CD14-positive monocyte (primary cell): ENCODE data around the gene NARF. TPM values are rescaled to one million over a fixed set of nuclear protein-coding genes. Genes with fewer than 3 reads are reported as not detected.

ENCODE experiments used
- DNase-seq, 3 donors: peaks; one replicate each; pipeline ENCODE4 v3.0.0-alpha.2; 2011 to 2022
- H2AFZ ChIP-seq: 2 replicates; pipeline ENCODE4 v1.6.0; 2012; ENCODE audit warnings: mild to moderate bottlenecking, low read depth, low read length, inconsistent platforms; ENCODE audit not compliant: insufficient read depth, poor library complexity, severe bottlenecking
- H3K27ac ChIP-seq, 2 donors: 1 replicate in 1 of 2; 2 replicates in 1 of 2; pipeline ENCODE4 v1.5.1; 2012 to 2013; ENCODE audit warnings: low read length in 2 of 2, control low read depth in 1 of 2, inconsistent platforms in 1 of 2, low read depth in 1 of 2, mild to moderate bottlenecking in 1 of 2
- H3K27me3 ChIP-seq, 2 donors: one replicate each; pipeline versions ENCODE4 v1.6.0 to v1.6.1; 2011 to 2013; ENCODE audit warnings: low read length in 2 of 2; ENCODE audit not compliant: control insufficient read depth in 2 of 2, insufficient read depth in 2 of 2
- H3K36me3 ChIP-seq, 2 donors: replicated peaks in 1 of 2; 1 replicate in 1 of 2; 2 replicates in 1 of 2; pipeline versions ENCODE4 v1.5.1 to v1.6.1; 2012 to 2013; ENCODE audit warnings: low read length in 2 of 2, control low read depth in 1 of 2, inconsistent platforms in 1 of 2, mild to moderate bottlenecking in 1 of 2; ENCODE audit not compliant: insufficient read depth in 2 of 2, control insufficient read depth in 1 of 2
- H3K4me1 ChIP-seq, 2 donors: 1 replicate in 1 of 2; 2 replicates in 1 of 2; pipeline versions ENCODE4 v1.5.1 to v1.6.1; 2012 to 2013; ENCODE audit warnings: low read length in 2 of 2, control low read depth in 1 of 2, inconsistent platforms in 1 of 2, mild to moderate bottlenecking in 1 of 2, moderate library complexity in 1 of 2; ENCODE audit not compliant: insufficient read depth in 2 of 2, control insufficient read depth in 1 of 2
- H3K4me2 ChIP-seq: replicated peaks from 2 replicates; pipeline ENCODE3; 2012; ENCODE audit warnings: low read length, moderate library complexity, mild to moderate bottlenecking; ENCODE audit not compliant: poor library complexity, severe bottlenecking; ENCODE audit errors: extremely low read depth
- H3K4me3 ChIP-seq, 3 experiments: fragments of 200-600 bp in 1 of 3; sonication (generic) in 1 of 3; replicated peaks in 1 of 3; 1 replicate in 2 of 3; 2 replicates in 1 of 3; pipeline ENCODE4 v1.5.1; 2011 to 2013; ENCODE audit warnings: low read length in 3 of 3, mild to moderate bottlenecking in 3 of 3, control low read depth in 2 of 3, low read depth in 2 of 3, inconsistent platforms in 1 of 3, moderate library complexity in 1 of 3
- H3K79me2 ChIP-seq: 2 replicates; pipeline ENCODE4 v1.6.0; 2012; ENCODE audit warnings: mild to moderate bottlenecking, control low read depth, inconsistent platforms, low read length, moderate library complexity; ENCODE audit not compliant: insufficient read depth
- H3K9ac ChIP-seq: 2 replicates; pipeline ENCODE4 v1.6.0; 2017; ENCODE audit warnings: low read length, mild to moderate bottlenecking; ENCODE audit not compliant: insufficient read depth, poor library complexity, severe bottlenecking
- H3K9me3 ChIP-seq, 2 donors: replicated peaks in 1 of 2; 1 replicate in 1 of 2; 2 replicates in 1 of 2; pipeline versions ENCODE4 v1.5.1 to v1.6.1; 2012 to 2013; ENCODE audit warnings: low read length in 2 of 2, control low read depth in 1 of 2; ENCODE audit not compliant: control insufficient read depth in 1 of 2, insufficient read depth in 1 of 2
- H4K20me1 ChIP-seq: 2 replicates; pipeline ENCODE4 v1.6.0; 2012; ENCODE audit warnings: mild to moderate bottlenecking, low read length, control low read depth, moderate library complexity; ENCODE audit not compliant: insufficient read depth
- H3K27ac Mint-ChIP-seq, 7 donors: one replicate each; pipeline ENCODE4 v1.8.0; 2020; ENCODE audit warnings: mild to moderate bottlenecking in 7 of 7, mixed read lengths in 7 of 7, moderate library complexity in 6 of 7, inconsistent platforms in 2 of 7
- H3K27me3 Mint-ChIP-seq, 3 donors: one replicate each; pipeline ENCODE4 v1.8.0; 2021 to 2022; ENCODE audit warnings: low read depth in 3 of 3, mild to moderate bottlenecking in 3 of 3, mixed read lengths in 3 of 3, moderate library complexity in 3 of 3, inconsistent platforms in 1 of 3
- H3K36me3 Mint-ChIP-seq, 2 donors: one replicate each; pipeline ENCODE4 v1.8.0; 2020; ENCODE audit warnings: mixed read lengths in 2 of 2, inconsistent platforms in 1 of 2, mild to moderate bottlenecking in 1 of 2
- H3K4me1 Mint-ChIP-seq: one replicate; pipeline ENCODE4 v1.8.0; 2020; ENCODE audit warnings: mild to moderate bottlenecking, mixed read lengths
- H3K4me3 Mint-ChIP-seq, 2 donors: one replicate each; pipeline ENCODE4 v1.8.0; 2020; ENCODE audit warnings: mild to moderate bottlenecking in 2 of 2, mixed read lengths in 2 of 2, moderate library complexity in 1 of 2
- H3K9me3 Mint-ChIP-seq, 7 donors: one replicate each; pipeline ENCODE4 v1.8.0; 2020 to 2022; ENCODE audit warnings: mixed read lengths in 7 of 7, mild to moderate bottlenecking in 6 of 7, moderate library complexity in 6 of 7, inconsistent platforms in 2 of 7
- WGBS: methylation state at CpG from one replicate; pipeline ENCODE4 v1.1.5; 2013; ENCODE audit warnings: missing lambda C conversion rate; ENCODE audit not compliant: insufficient coverage; 5-methylcytosine and 5-hydroxymethylcytosine counted together
- intact Hi-C, 2 donors: fragments of 100-400 bp; cut with micrococcal nuclease; formaldehyde crosslinking; loops; one replicate each; pipeline versions ENCODE4 v1.15.0 to v1.15.1; 2023
- polyA plus RNA-seq, 3 donors: library from polyadenylated mRNA; depleted of rRNA in 1 of 3; unstranded in 2 of 3; stranded (reverse) in 1 of 3; fragments of 300-500 nt in 2 of 3; fragments of >200 nt in 1 of 3; fragmentation: Illumina TruSeq in 2 of 3; gene quantifications; 1 replicate in 2 of 3; 2 replicates in 1 of 3; pipeline ENCODE4 v1.2.3, GENCODE V29; 2012 to 2021
- TF ChIP-seq, protein P1 (sequence below): fragments of 200-600 bp; IDR thresholded peaks from one replicate; pipeline ENCODE4 v1.8.0; 2022; ENCODE audit warnings: antibody characterized with exemption, mild to moderate bottlenecking

NARF gene
- polyA plus RNA-seq, 3 donors = 91.2 to 101 (median 100) TPM

DNA sequence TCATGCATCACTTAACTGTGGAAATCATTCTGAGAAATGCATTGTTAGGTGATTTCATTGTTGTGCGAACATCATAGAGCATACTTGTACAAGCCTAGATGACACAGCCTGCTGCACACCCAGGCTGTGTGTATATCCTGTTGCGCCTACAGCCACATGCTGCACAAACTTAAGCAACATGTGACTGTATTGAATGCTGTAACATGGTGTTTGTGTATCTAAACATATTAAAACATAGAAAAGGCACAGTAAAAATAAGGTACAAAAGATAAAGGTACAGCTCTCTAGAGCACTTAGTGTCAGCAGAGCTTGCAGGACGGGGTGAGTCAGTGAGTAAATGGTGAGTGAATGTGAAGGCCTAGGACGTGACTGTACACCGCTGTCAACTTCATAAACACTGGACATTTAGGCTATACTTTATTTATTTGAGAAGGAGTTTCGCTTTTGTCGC, 72.9 kb downstream of the NARF start:
- no peak for DNase-seq
- TF ChIP-seq, protein P1, sequence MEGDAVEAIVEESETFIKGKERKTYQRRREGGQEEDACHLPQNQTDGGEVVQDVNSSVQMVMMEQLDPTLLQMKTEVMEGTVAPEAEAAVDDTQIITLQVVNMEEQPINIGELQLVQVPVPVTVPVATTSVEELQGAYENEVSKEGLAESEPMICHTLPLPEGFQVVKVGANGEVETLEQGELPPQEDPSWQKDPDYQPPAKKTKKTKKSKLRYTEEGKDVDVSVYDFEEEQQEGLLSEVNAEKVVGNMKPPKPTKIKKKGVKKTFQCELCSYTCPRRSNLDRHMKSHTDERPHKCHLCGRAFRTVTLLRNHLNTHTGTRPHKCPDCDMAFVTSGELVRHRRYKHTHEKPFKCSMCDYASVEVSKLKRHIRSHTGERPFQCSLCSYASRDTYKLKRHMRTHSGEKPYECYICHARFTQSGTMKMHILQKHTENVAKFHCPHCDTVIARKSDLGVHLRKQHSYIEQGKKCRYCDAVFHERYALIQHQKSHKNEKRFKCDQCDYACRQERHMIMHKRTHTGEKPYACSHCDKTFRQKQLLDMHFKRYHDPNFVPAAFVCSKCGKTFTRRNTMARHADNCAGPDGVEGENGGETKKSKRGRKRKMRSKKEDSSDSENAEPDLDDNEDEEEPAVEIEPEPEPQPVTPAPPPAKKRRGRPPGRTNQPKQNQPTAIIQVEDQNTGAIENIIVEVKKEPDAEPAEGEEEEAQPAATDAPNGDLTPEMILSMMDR = no peak
- Histone ChIP-seq H3K4me2 (no peak overlapping the region), H3K4me3 (no peak overlapping the region), H3K36me3 (no peaks in the 10 kb centered on the region), H3K9ac (no peak overlapping the region), H2AFZ (no peak overlapping the region), H4K20me1 (peaks cover 99% of the 10 kb centered on the region), H3K27me3 (no peaks in the 10 kb centered on the region), H3K79me2 (peaks cover 100% of the 10 kb centered on the region), H3K4me1 (peaks cover 9 to 27% of the 10 kb centered on the region in 2 donors), H3K9me3 (no peaks in the 10 kb centered on the region), H3K27ac (peak overlapping the region in 1 of 2 donors; percentile 58)
- Mint-ChIP-seq H3K27me3 (no peaks in the 10 kb centered on the region), H3K9me3 (no peaks in the 10 kb centered on the region), H3K4me3 (no peak overlapping the region), H3K4me1 (peaks cover 37% of the 10 kb centered on the region), H3K36me3 (peaks cover 0 to 7% of the 10 kb centered on the region in 2 donors), H3K27ac (peak overlapping the region in 4 of 7 donors; percentile 20 to 80 (median 54))
- intact Hi-C loops = no loop called here
- WGBS = 90% methylated on average over 2 of the region's 7 CpGs

DNA sequence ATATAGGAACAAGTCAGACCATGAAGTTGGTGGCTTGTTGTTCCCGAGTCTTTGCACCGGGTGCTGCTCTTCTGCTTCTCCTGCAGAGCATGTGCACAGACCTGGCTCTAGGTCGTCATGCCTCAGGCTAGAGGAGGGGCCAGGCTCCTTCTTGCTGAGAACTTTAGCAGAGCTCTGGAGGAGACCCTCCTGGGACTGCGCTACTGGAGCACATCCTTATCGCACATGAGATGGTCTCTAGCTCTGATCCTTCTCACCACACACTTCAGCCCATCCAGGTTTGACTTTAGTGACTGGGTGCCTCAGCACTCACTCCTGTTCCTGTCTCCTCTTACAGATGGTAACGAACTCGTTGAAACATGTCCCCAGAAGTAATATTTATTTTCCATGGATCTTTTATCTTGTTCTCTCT, 75.9 kb downstream of the NARF start:
- 76% methylated on average over 5 of the region's 7 CpGs for WGBS
- H4K20me1 ChIP-seq = peaks cover 99% of the 10 kb centered on the region

More for the DNA sequence above, 75.9 kb downstream of the NARF start:
- no peaks in the 10 kb centered on the region for H3K9me3 ChIP-seq
- no peak overlapping the region for H3K9ac ChIP-seq
- no peaks in the 10 kb centered on the region for H3K27me3 Mint-ChIP-seq
- H3K4me1 Mint-ChIP-seq = peaks cover 43% of the 10 kb centered on the region
- H3K27ac Mint-ChIP-seq = peak overlapping the region in 3 of 7 donors; percentile 15 to 42 (median 41)
- H3K4me3 ChIP-seq = no peak overlapping the region
- TF ChIP-seq, protein P1 = no peak
- no peaks in the 10 kb centered on the region for H3K36me3 ChIP-seq
- H3K4me1 ChIP-seq = peaks cover 9 to 33% of the 10 kb centered on the region in 2 donors
- peaks cover 100% of the 10 kb centered on the region for H3K79me2 ChIP-seq
- no peaks in the 10 kb centered on the region for H3K9me3 Mint-ChIP-seq
- intact Hi-C loops = no loop called here
- no peak overlapping the region for H2AFZ ChIP-seq
- no peak overlapping the region for H3K27ac ChIP-seq
- H3K4me3 Mint-ChIP-seq = no peak overlapping the region
- H3K27me3 ChIP-seq = no peaks in the 10 kb centered on the region
- no peak overlapping the region for H3K4me2 ChIP-seq
- H3K36me3 Mint-ChIP-seq = peaks cover 0 to 6% of the 10 kb centered on the region in 2 donors
- DNase-seq = no peak
